ENCODE data around the gene SERPINH1. TPM values are rescaled to one million over a fixed set of nuclear protein-coding genes. Genes with fewer than 3 reads are reported as not detected.

Gene SERPINH1
- total and polyA plus RNA-seq, 8 donors = 15.4 to 297 (median 48.4) TPM

DNA sequence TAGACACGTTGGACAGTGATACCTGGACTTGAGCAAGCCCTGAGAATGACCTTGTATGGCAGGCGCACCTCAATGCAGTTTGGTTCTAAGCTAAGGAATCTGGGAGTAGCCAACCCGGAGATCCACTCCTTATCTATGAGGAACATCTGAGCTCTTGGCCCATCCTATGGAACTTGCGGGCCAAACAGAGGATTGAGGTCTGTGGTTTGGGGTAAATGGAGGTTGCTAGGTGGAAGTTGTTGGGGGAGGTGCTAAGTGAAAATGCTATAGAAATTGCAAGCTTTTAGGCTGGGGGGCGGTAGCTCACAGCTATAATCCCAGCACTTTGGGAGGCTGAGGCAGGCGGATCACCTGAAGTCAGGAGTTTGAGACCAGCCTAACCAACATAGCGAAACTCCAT is 45.2 kb upstream of the SERPINH1 start:
- TF ChIP-seq, protein P1, sequence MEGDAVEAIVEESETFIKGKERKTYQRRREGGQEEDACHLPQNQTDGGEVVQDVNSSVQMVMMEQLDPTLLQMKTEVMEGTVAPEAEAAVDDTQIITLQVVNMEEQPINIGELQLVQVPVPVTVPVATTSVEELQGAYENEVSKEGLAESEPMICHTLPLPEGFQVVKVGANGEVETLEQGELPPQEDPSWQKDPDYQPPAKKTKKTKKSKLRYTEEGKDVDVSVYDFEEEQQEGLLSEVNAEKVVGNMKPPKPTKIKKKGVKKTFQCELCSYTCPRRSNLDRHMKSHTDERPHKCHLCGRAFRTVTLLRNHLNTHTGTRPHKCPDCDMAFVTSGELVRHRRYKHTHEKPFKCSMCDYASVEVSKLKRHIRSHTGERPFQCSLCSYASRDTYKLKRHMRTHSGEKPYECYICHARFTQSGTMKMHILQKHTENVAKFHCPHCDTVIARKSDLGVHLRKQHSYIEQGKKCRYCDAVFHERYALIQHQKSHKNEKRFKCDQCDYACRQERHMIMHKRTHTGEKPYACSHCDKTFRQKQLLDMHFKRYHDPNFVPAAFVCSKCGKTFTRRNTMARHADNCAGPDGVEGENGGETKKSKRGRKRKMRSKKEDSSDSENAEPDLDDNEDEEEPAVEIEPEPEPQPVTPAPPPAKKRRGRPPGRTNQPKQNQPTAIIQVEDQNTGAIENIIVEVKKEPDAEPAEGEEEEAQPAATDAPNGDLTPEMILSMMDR (IDR thresholded peaks at IDR 0.05) = no peak
- TF ChIP-seq POLR2A (IDR thresholded peaks at IDR 0.05) (no peak), EP300 (IDR thresholded peaks at IDR 0.05) (no peak), POLR2AphosphoS5 (IDR thresholded peaks at IDR 0.05) (no peak)
- no peaks in the 10 kb centered on the region for H3K36me3 ChIP-seq

DNA sequence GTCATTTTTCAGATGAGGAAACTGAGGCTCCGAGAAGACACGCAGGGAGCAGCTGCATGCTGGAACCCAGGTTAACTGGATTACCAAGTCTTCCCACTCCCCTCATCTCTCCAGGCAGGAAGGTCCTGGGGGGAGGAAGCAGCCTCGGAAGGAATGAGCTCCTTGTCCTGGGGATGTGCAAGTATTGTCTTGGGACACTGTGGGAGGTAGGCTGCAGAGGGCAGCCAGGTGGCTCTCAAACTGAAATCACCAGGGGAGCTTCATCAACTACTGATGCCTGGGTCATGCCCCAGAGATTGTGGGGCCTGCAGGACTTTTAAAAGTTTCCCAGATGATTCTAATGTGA is 43.9 kb upstream of the SERPINH1 start:
- no peak overlapping the region for H3K27ac ChIP-seq
- 78 to 92% (median 81%) methylated on average over 3 of the region's 3 CpGs for WGBS, 5 donors
- H3K9me3 ChIP-seq = no peaks in the 10 kb centered on the region
- no peak overlapping the region for H3K4me3 ChIP-seq
- no peak for DNase-seq
- no peaks in the 10 kb centered on the region for H3K27me3 ChIP-seq
- TF ChIP-seq POLR2AphosphoS5 (IDR thresholded peaks at IDR 0.05) (no peak), EP300 (IDR thresholded peaks at IDR 0.05) (no peak), POLR2A (IDR thresholded peaks at IDR 0.05) (no peak)
- TF ChIP-seq, protein P1 (IDR thresholded peaks at IDR 0.05) = no peak
- H3K36me3 ChIP-seq = no peaks in the 10 kb centered on the region
- H3K4me1 ChIP-seq = peaks cover 0 to 3% (median 0%) of the 10 kb centered on the region in 4 donors
- intact Hi-C loops (cut with DNase I; ENCODE audit: low total_unique reads) = no loop called here

More for the DNA sequence above, 45.2 kb upstream of the SERPINH1 start:
- no peak for DNase-seq
- Histone ChIP-seq H3K4me1 (peaks cover 0 to 3% (median 0%) of the 10 kb centered on the region in 4 donors), H3K27me3 (no peaks in the 10 kb centered on the region), H3K9me3 (no peaks in the 10 kb centered on the region), H3K27ac (no peak overlapping the region), H3K4me3 (no peak overlapping the region)
- 81 to 95% (median 92%) methylated on average over 7 of the region's 7 CpGs for WGBS, 5 donors
- intact Hi-C loops (cut with DNase I; ENCODE audit: low total_unique reads) = no loop called here

DNA sequence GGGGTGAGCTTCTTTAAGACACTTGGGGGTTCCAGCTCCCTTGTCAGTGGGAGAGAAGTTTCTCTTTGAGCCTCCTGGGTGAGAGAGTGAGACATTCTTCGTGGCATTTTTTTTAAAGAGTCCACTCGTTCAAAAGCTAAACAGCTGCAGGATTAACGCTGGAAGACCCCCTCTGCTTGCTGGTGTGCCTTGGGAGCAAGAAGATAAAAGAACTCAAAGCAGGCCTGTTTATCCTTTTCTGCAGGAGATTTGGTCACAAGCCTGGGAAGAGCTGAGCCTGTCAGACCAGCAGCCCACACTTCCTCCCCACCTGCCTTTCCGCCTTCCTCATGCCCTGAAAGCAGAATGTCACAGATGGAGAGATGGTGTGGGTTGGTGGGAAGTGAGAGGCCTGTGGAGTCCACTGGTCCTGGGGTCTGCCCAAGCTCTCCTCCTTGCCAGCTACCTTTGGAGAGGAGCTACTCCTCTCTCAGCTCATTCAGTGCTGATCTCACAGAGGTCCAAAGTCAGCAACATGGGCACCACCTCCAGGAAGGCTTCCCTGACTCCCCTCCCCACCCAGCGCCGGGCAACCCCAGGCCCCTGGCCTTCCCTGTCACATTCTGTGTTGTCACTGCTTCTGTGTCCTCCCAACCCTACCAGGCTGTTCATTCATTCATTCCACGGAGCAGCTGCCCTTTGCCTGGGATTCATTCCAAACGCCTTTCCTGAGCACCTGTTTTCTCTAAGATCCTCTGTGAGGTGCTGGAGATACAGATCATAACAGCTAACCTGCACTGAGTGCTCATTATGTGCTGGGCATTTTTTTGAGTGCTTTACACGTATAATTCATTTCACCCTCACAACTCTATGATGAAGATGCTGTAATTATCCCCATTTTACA is 43.0 kb upstream of the SERPINH1 start:
- Histone ChIP-seq H3K27me3 (peaks cover 0 to 4% (median 0%) of the 10 kb centered on the region in 3 donors), H3K4me3 (no peak overlapping the region), H3K36me3 (no peaks in the 10 kb centered on the region), H3K9me3 (no peaks in the 10 kb centered on the region), H3K4me1 (peaks cover 0 to 5% (median 3%) of the 10 kb centered on the region in 4 donors), H3K27ac (no peak overlapping the region)
- TF ChIP-seq POLR2A (IDR thresholded peaks at IDR 0.05) (no peak), EP300 (IDR thresholded peaks at IDR 0.05) (no peak), POLR2AphosphoS5 (IDR thresholded peaks at IDR 0.05) (no peak)
- TF ChIP-seq, protein P1 (IDR thresholded peaks at IDR 0.05) = no peak
- no peak for DNase-seq
- intact Hi-C loops (cut with DNase I; ENCODE audit: low total_unique reads) = no loop called here
- 71 to 80% (median 77%) methylated on average over 9 of the region's 9 CpGs for WGBS, 5 donors

DNA sequence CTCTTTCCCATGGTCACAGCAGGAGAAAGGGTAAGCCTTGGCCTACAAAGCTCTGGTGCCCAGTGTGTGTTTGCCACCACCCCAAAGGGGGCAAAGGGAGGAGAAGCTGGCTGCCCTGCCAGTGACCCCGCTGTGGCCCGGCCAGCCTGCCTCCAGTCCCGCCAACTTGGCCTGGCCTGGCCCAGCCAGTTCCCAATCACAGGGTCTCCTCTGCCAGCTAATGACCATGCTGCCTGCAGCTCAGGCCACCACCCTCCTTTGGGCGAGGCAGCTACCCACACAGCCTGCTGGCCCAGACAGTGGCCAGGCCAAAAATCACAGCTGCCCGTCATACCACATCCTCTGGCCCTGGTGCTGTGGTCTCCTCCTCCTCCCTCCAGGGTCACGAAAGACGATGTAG is 41.4 kb upstream of the SERPINH1 start:
- 53 to 78% (median 74%) methylated on average over 2 to 7 of the region's 7 CpGs for WGBS, 5 donors

More for the DNA sequence above, 41.4 kb upstream of the SERPINH1 start:
- Histone ChIP-seq H3K27me3 (peaks cover 0 to 19% (median 12%) of the 10 kb centered on the region in 3 donors), H3K4me1 (peaks cover 10 to 17% (median 15%) of the 10 kb centered on the region in 4 donors), H3K9me3 (no peaks in the 10 kb centered on the region), H3K27ac (no peak overlapping the region), H3K36me3 (no peaks in the 10 kb centered on the region), H3K4me3 (no peak overlapping the region)
- intact Hi-C loops (cut with DNase I; ENCODE audit: low total_unique reads) = no loop called here
- no peak for DNase-seq
- TF ChIP-seq, protein P1 (IDR thresholded peaks at IDR 0.05) = no peak
- TF ChIP-seq EP300 (IDR thresholded peaks at IDR 0.05) (no peak), POLR2A (IDR thresholded peaks at IDR 0.05) (no peak), POLR2AphosphoS5 (IDR thresholded peaks at IDR 0.05) (no peak)

All from stomach (tissue), 9 donors.